Rectal smooth muscle tissue (tissue), 1 donor: ENCODE results near the gene CPM.

ENCODE experiments used
- H3K27ac ChIP-seq: one replicate; pipeline ENCODE4 v1.7.0; 2013; ENCODE audit warnings: low read depth, low read length, inconsistent platforms
- H3K27me3 ChIP-seq: one replicate; pipeline ENCODE4 v1.7.0; 2013; ENCODE audit warnings: low read length; ENCODE audit not compliant: control insufficient read depth, insufficient read depth
- H3K36me3 ChIP-seq: one replicate; pipeline ENCODE4 v1.7.0; 2013; ENCODE audit warnings: low read length; ENCODE audit not compliant: control insufficient read depth, insufficient read depth
- H3K4me1 ChIP-seq: one replicate; pipeline ENCODE4 v1.7.0; 2013; ENCODE audit warnings: low read length; ENCODE audit not compliant: control insufficient read depth, insufficient read depth
- H3K4me3 ChIP-seq: one replicate; pipeline ENCODE4 v1.7.0; 2013; ENCODE audit warnings: low read length
- H3K9ac ChIP-seq: one replicate; pipeline ENCODE4 v1.7.0; 2013; ENCODE audit warnings: low read length

CPM gene

DNA sequence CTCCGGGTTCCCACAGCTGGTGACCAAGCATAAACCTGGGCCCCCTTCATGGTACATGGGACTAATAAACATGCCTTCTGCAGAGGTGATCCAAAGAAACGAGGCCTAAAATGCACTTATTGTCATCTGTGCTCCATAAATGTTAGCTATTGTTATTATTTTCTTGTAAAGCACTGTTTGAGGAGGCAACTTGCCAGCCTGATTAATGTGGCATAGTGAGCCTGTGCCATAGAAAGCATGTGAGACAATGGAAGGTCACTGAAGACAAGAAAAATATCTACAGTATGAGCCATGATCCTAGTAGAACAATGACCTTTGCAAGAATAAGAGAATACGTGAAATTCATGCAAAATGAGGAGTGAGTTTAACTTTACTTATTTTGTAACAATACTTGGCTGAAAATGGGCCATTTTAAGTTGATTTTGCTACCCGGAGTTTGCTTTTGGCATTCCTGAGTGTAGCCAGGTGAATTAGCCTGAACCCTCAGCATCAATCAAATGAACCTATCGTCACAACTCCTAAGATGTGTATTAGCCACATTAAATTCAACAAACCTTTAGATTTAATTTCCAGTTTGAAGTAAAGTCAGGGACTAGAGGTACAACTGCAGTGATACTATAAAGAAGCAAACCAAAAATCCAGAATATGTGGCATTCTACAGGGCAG, 52.2 kb downstream of the CPM start:
- Histone ChIP-seq H3K27me3 (no peaks in the 10 kb centered on the region), H3K27ac (no peak overlapping the region), H3K9ac (no peak overlapping the region), H3K36me3 (no peaks in the 10 kb centered on the region), H3K4me1 (no peaks in the 10 kb centered on the region), H3K4me3 (no peak overlapping the region)

GRCh38 chr12:68878846-68879245, 54.1 kb downstream of the CPM start:
- H3K4me3 ChIP-seq, result no peak overlapping the region
- H3K27ac ChIP-seq, result no peak overlapping the region
- no peak overlapping the region for H3K9ac ChIP-seq
- no peaks in the 10 kb centered on the region for H3K4me1 ChIP-seq
- H3K36me3 ChIP-seq, result no peaks in the 10 kb centered on the region
- H3K27me3 ChIP-seq, result no peaks in the 10 kb centered on the region

DNA sequence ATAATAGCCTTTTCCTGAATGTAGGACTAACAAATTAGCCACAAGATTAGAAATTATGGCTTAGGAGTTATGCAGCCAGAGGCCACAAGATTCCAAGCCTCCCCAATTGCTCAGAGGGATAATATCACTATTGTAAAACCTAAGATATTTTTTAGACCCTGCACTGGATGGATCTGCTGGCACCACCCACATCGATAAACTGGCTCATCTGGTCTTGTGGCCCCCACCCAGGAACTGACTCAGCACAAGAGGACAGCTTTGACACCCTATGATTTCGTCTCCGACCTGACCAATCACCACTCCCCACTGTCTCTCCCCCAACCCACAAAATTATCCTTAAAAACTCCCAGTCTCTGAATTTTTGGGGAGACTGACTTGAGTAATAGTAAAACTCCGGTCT, 54.7 kb downstream of the CPM start:
- H3K9ac ChIP-seq, result no peak overlapping the region
- no peaks in the 10 kb centered on the region for H3K36me3 ChIP-seq
- H3K4me1 ChIP-seq, result no peaks in the 10 kb centered on the region
- no peak overlapping the region for H3K4me3 ChIP-seq
- no peak overlapping the region for H3K27ac ChIP-seq
- H3K27me3 ChIP-seq, result no peaks in the 10 kb centered on the region

DNA sequence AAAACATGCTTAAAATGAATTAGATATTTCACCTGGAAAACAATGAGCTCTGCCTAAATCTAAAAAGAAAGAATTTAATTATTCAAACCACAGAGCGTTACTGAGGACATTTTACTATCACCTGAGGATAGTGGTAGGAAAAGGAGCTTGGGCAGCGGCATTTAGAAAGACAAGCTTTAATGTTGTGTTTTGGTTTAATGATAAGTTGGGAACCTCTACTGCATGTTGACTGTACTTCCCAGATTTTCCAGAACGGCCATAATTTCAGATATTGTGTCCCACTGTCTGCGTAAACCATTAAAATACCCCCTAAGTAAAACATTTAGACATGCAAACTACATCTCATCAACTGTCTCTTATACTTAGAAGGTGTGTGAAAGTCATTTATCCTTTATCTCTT, 55.4 kb downstream of the CPM start:
- no peaks in the 10 kb centered on the region for H3K4me1 ChIP-seq
- no peaks in the 10 kb centered on the region for H3K36me3 ChIP-seq
- no peak overlapping the region for H3K4me3 ChIP-seq
- no peak overlapping the region for H3K9ac ChIP-seq
- H3K27me3 ChIP-seq, result no peaks in the 10 kb centered on the region
- no peak overlapping the region for H3K27ac ChIP-seq

DNA sequence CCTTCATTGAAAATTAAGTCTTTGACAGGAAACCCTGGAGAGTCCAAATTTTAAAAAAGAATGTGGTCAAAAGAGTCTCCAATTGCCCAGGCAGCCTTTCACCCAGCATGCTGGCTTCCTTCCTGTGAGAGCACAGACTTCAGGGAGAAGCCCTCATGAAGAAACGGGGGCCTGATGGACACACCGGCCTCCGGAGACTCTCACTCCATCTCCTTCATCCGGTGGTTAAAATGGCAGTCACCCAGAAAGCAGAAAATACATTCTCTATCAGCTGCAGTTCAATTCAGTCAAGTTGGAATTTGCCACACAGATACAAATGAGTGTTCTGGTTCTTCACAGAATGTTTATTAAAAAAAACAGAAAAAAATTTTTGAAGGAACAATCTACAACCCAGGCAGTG, 56.5 kb downstream of the CPM start:
- Histone ChIP-seq H3K4me1 (no peaks in the 10 kb centered on the region), H3K27ac (no peak overlapping the region), H3K36me3 (no peaks in the 10 kb centered on the region), H3K4me3 (no peak overlapping the region), H3K9ac (no peak overlapping the region), H3K27me3 (no peaks in the 10 kb centered on the region)

- H3K27me3 ChIP-seq, result no peaks in the 10 kb centered on the region
- no peak overlapping the region for H3K9ac ChIP-seq
- H3K4me3 ChIP-seq, result no peak overlapping the region
- no peak overlapping the region for H3K27ac ChIP-seq
- no peaks in the 10 kb centered on the region for H3K4me1 ChIP-seq
- peaks cover under 1% of the 10 kb centered on the region for H3K36me3 ChIP-seq
These were observed 59.7 kb downstream of the CPM start for GRCh38 chr12:68873316-68873715.

GRCh38 chr12:68871921-68872320, 61.0 kb downstream of the CPM start:
- Histone ChIP-seq H3K4me1 (no peaks in the 10 kb centered on the region), H3K36me3 (peaks cover 2% of the 10 kb centered on the region), H3K27ac (no peak overlapping the region), H3K9ac (no peak overlapping the region), H3K27me3 (no peaks in the 10 kb centered on the region), H3K4me3 (no peak overlapping the region)

GRCh38 chr12:68871396-68871795, 61.6 kb downstream of the CPM start:
- H3K4me3 ChIP-seq, result no peak overlapping the region
- no peak overlapping the region for H3K9ac ChIP-seq
- no peaks in the 10 kb centered on the region for H3K4me1 ChIP-seq
- no peak overlapping the region for H3K27ac ChIP-seq
- H3K36me3 ChIP-seq, result peaks cover 2% of the 10 kb centered on the region
- H3K27me3 ChIP-seq, result no peaks in the 10 kb centered on the region

DNA sequence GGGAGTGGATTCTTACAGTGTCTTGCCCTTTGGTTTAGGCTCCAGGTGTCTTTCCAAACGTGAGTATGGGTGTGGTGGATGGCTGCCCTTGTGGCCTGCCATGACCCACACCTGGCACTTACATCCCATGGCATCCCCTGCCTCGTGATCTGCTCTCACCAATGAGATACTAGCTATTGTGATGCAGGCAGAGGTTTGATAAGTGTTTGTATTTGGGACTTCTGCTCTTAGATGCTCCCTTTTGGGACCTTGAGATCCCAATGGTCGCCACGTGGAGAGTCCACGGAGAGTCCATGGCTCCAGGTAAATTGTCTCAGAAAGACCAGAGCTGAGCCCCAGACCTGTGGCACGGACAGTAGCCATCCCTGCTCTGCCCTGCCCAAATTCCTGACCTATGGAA, 62.5 kb downstream of the CPM start:
- no peaks in the 10 kb centered on the region for H3K4me1 ChIP-seq
- H3K27me3 ChIP-seq, result no peaks in the 10 kb centered on the region
- H3K27ac ChIP-seq, result no peak overlapping the region
- no peak overlapping the region for H3K9ac ChIP-seq
- H3K36me3 ChIP-seq, result peaks cover 2% of the 10 kb centered on the region
- H3K4me3 ChIP-seq, result no peak overlapping the region

GRCh38 chr12:68870011-68870410, 63.0 kb downstream of the CPM start:
- Histone ChIP-seq H3K4me1 (no peaks in the 10 kb centered on the region), H3K27me3 (no peaks in the 10 kb centered on the region), H3K27ac (no peak overlapping the region), H3K9ac (no peak overlapping the region), H3K36me3 (peaks cover 2% of the 10 kb centered on the region), H3K4me3 (no peak overlapping the region)

GRCh38 chr12:68868043-68868790, 64.8 kb downstream of the CPM start:
- Histone ChIP-seq H3K27me3 (no peaks in the 10 kb centered on the region), H3K9ac (no peak overlapping the region), H3K36me3 (peaks cover 2% of the 10 kb centered on the region), H3K4me3 (no peak overlapping the region), H3K4me1 (no peaks in the 10 kb centered on the region), H3K27ac (no peak overlapping the region)

GRCh38 chr12:68867606-68868005, 65.4 kb downstream of the CPM start:
- H3K36me3 ChIP-seq, result peaks cover 2% of the 10 kb centered on the region
- H3K9ac ChIP-seq, result no peak overlapping the region
- H3K4me1 ChIP-seq, result no peaks in the 10 kb centered on the region
- no peak overlapping the region for H3K4me3 ChIP-seq
- H3K27me3 ChIP-seq, result no peaks in the 10 kb centered on the region
- H3K27ac ChIP-seq, result no peak overlapping the region

GRCh38 chr12:68866950-68867349, 66.0 kb downstream of the CPM start:
- Histone ChIP-seq H3K9ac (no peak overlapping the region), H3K27me3 (no peaks in the 10 kb centered on the region), H3K27ac (no peak overlapping the region), H3K4me3 (no peak overlapping the region), H3K4me1 (no peaks in the 10 kb centered on the region), H3K36me3 (peaks cover 2% of the 10 kb centered on the region)
